ENCODE results near the gene PTN.
"Not testable (repeated sequence)": the region's sequence is repeated elsewhere in the genome, so short reads cannot be mapped to it uniquely, and the experiment has no call there.

PTN gene

DNA sequence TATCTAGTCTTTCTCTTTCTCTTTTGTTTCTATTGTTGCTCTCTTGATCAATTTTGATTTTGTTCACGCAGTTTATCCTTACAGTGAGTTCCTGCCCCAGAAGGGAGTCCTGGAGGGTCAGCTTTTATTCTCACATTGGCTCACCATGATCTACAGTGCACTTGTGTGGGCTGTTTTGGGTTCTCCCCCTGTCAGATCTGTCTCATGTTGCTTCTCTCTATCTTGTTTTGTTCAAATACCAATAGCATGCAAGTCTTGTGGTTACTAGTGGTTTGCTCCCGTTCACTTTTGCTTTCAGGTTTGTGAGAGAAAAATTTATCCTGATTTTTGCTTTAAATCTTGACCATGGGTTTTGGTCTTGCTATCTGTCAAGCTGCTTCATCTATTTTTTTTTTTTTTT lies 74.3 kb downstream of the PTN start:
- Mint-ChIP-seq H3K4me1 (ENCODE audit: low read depth in 2 of 2) (no peaks in the 10 kb centered on the region), H3K36me3 (ENCODE audit: insufficient read depth) (no peaks in the 10 kb centered on the region), H3K27ac (no peak overlapping the region), H3K27me3 (no peaks in the 10 kb centered on the region), H3K9me3 (peaks cover 8% of the 10 kb centered on the region in 2 donors), H3K4me3 (no peak overlapping the region)
- DNase-seq (no peak), ATAC-seq (replicated peaks) (no peak)

- H3K4me3 Mint-ChIP-seq; DNase-seq; H3K9me3 Mint-ChIP-seq; H3K27me3 Mint-ChIP-seq; H3K4me1 Mint-ChIP-seq (ENCODE audit: low read depth in 2 of 2); H3K27ac Mint-ChIP-seq; H3K36me3 Mint-ChIP-seq (ENCODE audit: insufficient read depth); ATAC-seq (replicated peaks): not testable (repeated sequence)
These were observed 75.3 kb downstream of the PTN start for GRCh38 chr7:137268001-137268865.

GRCh38 chr7:137266764-137267163 lies 76.8 kb downstream of the PTN start:
- no peak for ATAC-seq (replicated peaks)
- H3K27me3 Mint-ChIP-seq: no peaks in the 10 kb centered on the region
- DNase-seq: no peak
- H3K4me1 Mint-ChIP-seq (ENCODE audit: low read depth in 2 of 2): no peaks in the 10 kb centered on the region
- no peak overlapping the region for H3K4me3 Mint-ChIP-seq
- H3K9me3 Mint-ChIP-seq: peaks cover 11 to 14% of the 10 kb centered on the region in 2 donors
- no peaks in the 10 kb centered on the region for H3K36me3 Mint-ChIP-seq (ENCODE audit: insufficient read depth)
- no peak overlapping the region for H3K27ac Mint-ChIP-seq

GRCh38 chr7:137265480-137265879 lies 78.1 kb downstream of the PTN start:
- H3K27ac Mint-ChIP-seq; H3K4me3 Mint-ChIP-seq; H3K4me1 Mint-ChIP-seq (ENCODE audit: low read depth in 2 of 2); ATAC-seq (replicated peaks); H3K27me3 Mint-ChIP-seq; H3K36me3 Mint-ChIP-seq (ENCODE audit: insufficient read depth); DNase-seq: not testable (repeated sequence)
- peaks cover 11 to 14% of the 10 kb centered on the region in 2 donors for H3K9me3 Mint-ChIP-seq

GRCh38 chr7:137262599-137262998 lies 80.9 kb downstream of the PTN start:
- ATAC-seq (replicated peaks) (no peak), DNase-seq (no peak)
- Mint-ChIP-seq H3K9me3 (peaks cover 6 to 7% of the 10 kb centered on the region in 2 donors), H3K4me1 (ENCODE audit: low read depth in 2 of 2) (no peaks in the 10 kb centered on the region), H3K4me3 (no peak overlapping the region), H3K36me3 (ENCODE audit: insufficient read depth) (no peaks in the 10 kb centered on the region), H3K27me3 (no peaks in the 10 kb centered on the region), H3K27ac (no peak overlapping the region)

GRCh38 chr7:137258552-137258951 lies 85.0 kb downstream of the PTN start:
- Mint-ChIP-seq H3K27ac (no peak overlapping the region), H3K4me1 (ENCODE audit: low read depth in 2 of 2) (no peaks in the 10 kb centered on the region), H3K9me3 (peaks cover 5 to 11% of the 10 kb centered on the region in 2 donors), H3K27me3 (no peaks in the 10 kb centered on the region), H3K4me3 (no peak overlapping the region), H3K36me3 (ENCODE audit: insufficient read depth) (no peaks in the 10 kb centered on the region)
- no peak for ATAC-seq (replicated peaks)
- DNase-seq: no peak

GRCh38 chr7:137254766-137255165 lies 88.8 kb downstream of the PTN start:
- H3K4me1 Mint-ChIP-seq (ENCODE audit: low read depth in 2 of 2): no peaks in the 10 kb centered on the region
- H3K4me3 Mint-ChIP-seq: no peak overlapping the region
- H3K27me3 Mint-ChIP-seq: no peaks in the 10 kb centered on the region
- DNase-seq (no peak), ATAC-seq (replicated peaks) (no peak)
- peaks cover 2 to 5% of the 10 kb centered on the region in 2 donors for H3K9me3 Mint-ChIP-seq
- no peak overlapping the region for H3K27ac Mint-ChIP-seq
- H3K36me3 Mint-ChIP-seq (ENCODE audit: insufficient read depth): no peaks in the 10 kb centered on the region

- Mint-ChIP-seq H3K27me3 (no peaks in the 10 kb centered on the region), H3K4me3 (no peak overlapping the region)
- no peak for DNase-seq
These were observed 97.6 kb downstream of the PTN start for GRCh38 chr7:137245890-137246289.

GRCh38 chr7:137245186-137245585 lies 98.3 kb downstream of the PTN start:
- ATAC-seq (replicated peaks) (no peak), DNase-seq (no peak)
- Mint-ChIP-seq H3K27me3 (no peaks in the 10 kb centered on the region), H3K4me1 (ENCODE audit: low read depth in 2 of 2) (no peaks in the 10 kb centered on the region), H3K36me3 (ENCODE audit: insufficient read depth) (no peaks in the 10 kb centered on the region), H3K4me3 (no peak overlapping the region), H3K9me3 (peaks cover 8 to 11% of the 10 kb centered on the region in 2 donors), H3K27ac (no peak overlapping the region)

More at GRCh38 chr7:137245890-137246289, 97.6 kb downstream of the PTN start:
- peaks cover under 1 to 6% of the 10 kb centered on the region in 2 donors for H3K9me3 Mint-ChIP-seq
- no peak overlapping the region for H3K27ac Mint-ChIP-seq
- no peak for ATAC-seq (replicated peaks)
- no peaks in the 10 kb centered on the region for H3K4me1 Mint-ChIP-seq (ENCODE audit: low read depth in 2 of 2)
- H3K36me3 Mint-ChIP-seq (ENCODE audit: insufficient read depth): no peaks in the 10 kb centered on the region

DNA sequence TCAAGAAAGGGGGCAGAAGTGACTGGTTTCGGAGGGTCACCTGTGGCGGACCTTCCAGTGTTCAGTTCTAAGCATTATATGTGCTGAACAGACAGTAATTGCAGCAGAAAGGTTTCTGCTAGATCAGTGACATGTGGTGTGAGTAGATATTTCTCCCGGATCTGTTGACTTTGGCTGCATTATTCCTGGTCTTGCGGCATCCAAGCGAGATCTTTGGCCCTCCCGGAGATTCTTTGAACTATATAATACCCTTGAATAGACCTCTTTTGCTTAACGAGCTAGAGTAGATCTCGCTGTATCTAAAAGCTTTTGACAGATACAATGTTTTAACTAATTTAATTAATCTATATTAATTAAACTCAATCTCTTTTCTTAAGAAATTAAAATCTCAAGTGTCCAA lies 99.8 kb downstream of the PTN start:
- H3K9me3 Mint-ChIP-seq: peaks cover 11% of the 10 kb centered on the region in 2 donors
- no peak overlapping the region for H3K4me3 Mint-ChIP-seq
- no peaks in the 10 kb centered on the region for H3K27me3 Mint-ChIP-seq
- H3K4me1 Mint-ChIP-seq (ENCODE audit: low read depth in 2 of 2): no peaks in the 10 kb centered on the region
- no peak overlapping the region for H3K27ac Mint-ChIP-seq
- DNase-seq (no peak), ATAC-seq (replicated peaks) (no peak)
- no peaks in the 10 kb centered on the region for H3K36me3 Mint-ChIP-seq (ENCODE audit: insufficient read depth)

DNA sequence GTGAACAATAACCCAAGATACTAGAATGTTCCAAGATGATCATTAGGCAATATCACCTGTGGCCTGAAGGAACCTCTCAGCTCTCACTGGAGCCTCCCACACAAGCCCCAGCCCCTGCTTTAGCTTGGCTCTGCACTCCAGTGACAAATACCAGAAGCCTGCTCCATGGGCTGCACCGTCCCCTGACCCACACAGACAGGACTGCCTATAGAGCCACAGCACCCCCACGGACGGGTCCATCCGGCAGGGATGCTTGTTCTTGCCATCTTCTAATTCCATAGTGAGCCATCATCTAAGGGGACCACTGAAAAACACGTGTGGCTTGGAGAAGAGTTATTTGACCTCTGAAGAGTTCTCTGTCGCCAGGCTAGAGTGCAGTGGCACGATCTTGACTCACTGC lies 100.9 kb downstream of the PTN start:
- no peaks in the 10 kb centered on the region for H3K27me3 Mint-ChIP-seq
- no peaks in the 10 kb centered on the region for H3K36me3 Mint-ChIP-seq (ENCODE audit: insufficient read depth)
- DNase-seq: no peak

DNA sequence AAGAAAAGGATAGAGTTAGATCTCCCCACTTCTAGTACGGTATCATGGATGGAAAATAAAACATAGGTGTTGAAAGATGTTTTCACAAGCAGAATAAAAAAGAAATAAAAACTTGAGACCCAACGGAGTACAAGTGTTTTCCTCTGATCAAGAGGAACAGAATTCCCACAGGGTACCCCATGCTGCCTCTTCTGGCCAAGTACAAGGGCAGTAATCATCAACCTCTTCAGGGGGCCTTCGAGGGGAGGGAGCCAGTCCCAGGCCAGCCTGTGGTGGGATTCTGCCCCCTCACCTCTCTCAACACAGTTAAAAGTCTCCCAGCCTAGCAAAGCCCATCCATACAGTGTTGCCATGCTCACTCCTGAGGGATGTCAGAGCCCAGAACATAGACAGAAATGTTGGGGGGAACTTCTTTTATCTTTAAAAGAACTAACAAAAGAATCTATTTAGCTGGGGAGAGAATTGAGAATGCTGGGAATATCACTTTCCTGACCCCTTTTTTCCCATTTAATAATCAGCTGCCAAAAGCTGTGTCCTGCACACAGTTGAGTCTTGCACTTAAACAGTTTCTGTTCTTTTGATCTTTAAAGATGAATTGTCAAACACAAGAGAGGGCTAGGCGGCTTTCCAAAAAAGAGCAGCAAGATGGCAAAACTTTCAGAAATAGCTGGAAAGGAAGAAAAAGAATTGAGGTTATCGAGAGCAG lies 101.7 kb downstream of the PTN start:
- Mint-ChIP-seq H3K9me3 (peaks cover 9 to 11% of the 10 kb centered on the region in 2 donors), H3K36me3 (ENCODE audit: insufficient read depth) (no peaks in the 10 kb centered on the region), H3K27me3 (no peaks in the 10 kb centered on the region), H3K27ac (no peak overlapping the region), H3K4me3 (no peak overlapping the region), H3K4me1 (ENCODE audit: low read depth in 2 of 2) (no peaks in the 10 kb centered on the region)
- no peak for DNase-seq
- no peak for ATAC-seq (replicated peaks)

More for the DNA sequence above, 100.9 kb downstream of the PTN start:
- no peaks in the 10 kb centered on the region for H3K4me1 Mint-ChIP-seq (ENCODE audit: low read depth in 2 of 2)
- ATAC-seq (replicated peaks): no peak
- no peak overlapping the region for H3K4me3 Mint-ChIP-seq
- peaks cover 11% of the 10 kb centered on the region in 2 donors for H3K9me3 Mint-ChIP-seq
- H3K27ac Mint-ChIP-seq: no peak overlapping the region

DNA sequence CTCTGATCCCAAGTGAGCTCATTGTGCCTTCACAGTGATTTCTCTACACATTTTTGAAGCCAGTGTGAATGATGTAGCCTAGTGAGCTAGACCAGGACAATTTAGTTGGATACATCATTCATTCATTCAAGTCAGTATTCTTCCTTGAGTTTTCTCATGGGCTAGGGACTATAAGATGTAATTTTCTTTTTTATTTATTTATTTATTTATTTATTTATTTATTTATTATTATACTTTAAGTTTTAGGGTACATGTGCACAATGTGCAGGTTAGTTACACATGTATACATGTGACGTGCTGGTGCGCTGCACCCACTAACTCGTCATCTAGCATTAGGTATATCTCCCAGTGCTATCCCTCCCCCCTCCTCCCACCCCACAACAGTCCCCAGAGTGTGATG lies 104.3 kb downstream of the PTN start:
- not testable (repeated sequence) for ATAC-seq (replicated peaks); H3K27me3 Mint-ChIP-seq; H3K4me3 Mint-ChIP-seq; H3K36me3 Mint-ChIP-seq (ENCODE audit: insufficient read depth); H3K4me1 Mint-ChIP-seq (ENCODE audit: low read depth in 2 of 2); H3K27ac Mint-ChIP-seq; DNase-seq
- peaks cover 11 to 14% of the 10 kb centered on the region in 2 donors for H3K9me3 Mint-ChIP-seq

GRCh38 chr7:137235434-137235833 lies 108.1 kb downstream of the PTN start:
- no peaks in the 10 kb centered on the region for H3K4me1 Mint-ChIP-seq (ENCODE audit: low read depth in 2 of 2)
- peaks cover 6 to 12% of the 10 kb centered on the region in 2 donors for H3K9me3 Mint-ChIP-seq
- no peak overlapping the region for H3K27ac Mint-ChIP-seq
- DNase-seq: no peak
- no peak for ATAC-seq (replicated peaks)
- H3K36me3 Mint-ChIP-seq (ENCODE audit: insufficient read depth): no peaks in the 10 kb centered on the region
- no peak overlapping the region for H3K4me3 Mint-ChIP-seq
- H3K27me3 Mint-ChIP-seq: no peaks in the 10 kb centered on the region
